ENCODE measurements around the gene MYADML2. TPM values are rescaled to one million over a fixed set of nuclear protein-coding genes. Genes with fewer than 3 reads are reported as not detected.

MYADML2 gene
- total RNA-seq, 2 experiments from 2014 or later, result not detected

DNA sequence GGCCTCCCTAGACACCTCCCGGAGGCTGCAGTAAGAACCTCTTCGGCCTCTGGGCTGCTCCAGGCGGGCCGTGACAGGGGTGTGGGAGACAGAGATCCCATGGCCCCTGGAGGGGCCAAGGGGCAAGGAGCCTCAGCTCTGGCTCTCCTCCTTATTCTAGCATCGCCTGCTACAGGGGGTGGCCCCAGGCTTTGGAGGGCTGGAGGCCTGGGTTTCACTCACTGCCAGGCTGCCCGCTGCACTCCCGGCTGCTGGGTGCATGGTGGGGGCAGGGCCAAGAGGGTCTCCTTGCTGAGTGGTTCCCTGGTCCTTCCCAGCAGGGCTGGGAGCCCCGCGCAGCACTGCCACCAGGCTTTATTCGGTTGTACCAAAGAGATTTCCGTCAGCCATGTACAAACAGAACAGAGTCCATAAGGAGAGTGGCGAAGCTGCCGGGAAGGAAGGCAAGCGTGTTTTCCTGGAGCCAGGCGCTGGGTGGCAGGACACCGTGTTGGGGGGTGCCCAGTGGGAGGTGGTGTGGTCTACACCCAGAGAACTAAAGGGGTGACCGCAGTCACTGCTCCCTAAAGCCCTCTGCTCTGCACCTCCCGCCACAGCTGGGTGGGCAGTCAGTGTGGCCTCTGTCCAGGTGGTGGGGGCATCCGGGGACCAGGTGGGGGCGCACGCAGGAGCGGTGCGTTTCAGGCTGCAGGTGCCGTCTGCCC, 43.0 kb downstream of the MYADML2 start:
- no peak overlapping the region for H3K4me3 Mint-ChIP-seq
- POLR2A ChIA-PET, result no interaction called here

DNA sequence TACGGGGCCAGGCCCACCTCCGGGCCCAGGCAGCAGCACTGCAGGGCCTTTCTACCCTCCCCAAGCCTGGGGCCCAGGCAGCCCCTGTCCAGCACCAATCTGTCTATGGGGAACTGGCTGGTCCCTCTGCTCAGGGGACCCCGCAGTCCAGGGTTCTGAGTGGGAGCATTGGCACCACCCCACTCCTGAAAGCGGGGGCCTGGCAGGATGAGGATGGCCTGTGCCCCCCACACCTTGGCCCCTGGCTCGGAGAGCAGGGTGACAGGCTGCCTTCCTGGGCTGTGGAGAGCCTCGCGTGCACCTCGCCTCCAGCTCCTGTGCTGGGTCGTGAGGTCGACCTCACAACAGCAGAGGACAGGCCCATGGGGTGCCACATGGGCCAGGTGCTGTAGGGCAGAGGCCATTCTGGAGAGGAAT, 43.6 kb downstream of the MYADML2 start:
- POLR2A ChIA-PET, result no interaction called here
- H3K27me3 Mint-ChIP-seq, result peaks cover 9% of the 10 kb centered on the region

More for the DNA sequence above, 43.0 kb downstream of the MYADML2 start:
- H3K9me3 Mint-ChIP-seq, result no peaks in the 10 kb centered on the region
- DNase-seq, result no peak
- H3K4me1 Mint-ChIP-seq, result peaks cover 6% of the 10 kb centered on the region
- H3K27me3 Mint-ChIP-seq, result peaks cover 9% of the 10 kb centered on the region
- CTCF ChIA-PET, result no interaction called here
- H3K27ac Mint-ChIP-seq, result no peak overlapping the region
- peaks cover 10% of the 10 kb centered on the region for H3K36me3 Mint-ChIP-seq (ENCODE audit: low read depth)

DNA sequence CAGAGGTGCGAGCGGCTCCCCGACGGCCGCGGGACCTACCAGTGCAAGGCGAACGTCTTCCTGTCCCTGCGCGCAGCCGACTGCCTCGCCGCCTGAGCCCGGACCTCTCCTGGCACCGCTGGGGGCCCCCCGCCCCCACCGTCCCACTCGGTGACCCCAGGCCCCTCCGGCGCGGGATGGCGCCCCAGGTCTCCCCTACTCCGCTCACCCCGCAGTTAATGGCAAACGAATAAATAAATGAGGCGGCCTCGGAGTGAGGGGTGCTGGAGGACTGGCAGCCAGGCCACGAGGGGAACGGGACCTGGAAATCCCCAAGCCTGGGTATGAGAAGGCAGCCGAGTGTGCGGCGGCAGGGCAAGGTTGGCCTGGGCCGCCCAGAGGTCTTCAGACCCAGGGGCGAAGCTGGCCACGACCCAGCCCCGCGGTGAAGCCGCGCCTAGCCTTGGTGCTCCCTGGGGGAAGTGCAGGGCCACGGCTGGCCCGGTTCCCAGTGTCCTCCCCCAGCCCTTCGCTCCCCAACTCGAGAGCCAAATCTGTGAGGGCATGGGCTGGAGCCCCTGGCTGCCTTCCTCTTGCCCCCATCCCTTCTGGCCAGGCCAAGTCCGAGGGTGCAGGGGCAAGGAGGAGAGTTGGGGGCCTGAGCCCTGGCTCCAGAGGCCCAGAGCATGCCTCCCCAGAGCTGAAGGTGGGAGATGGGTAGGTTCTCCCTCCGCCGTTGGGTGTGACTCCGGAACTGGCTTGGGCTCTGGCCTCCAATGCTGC, 44.2 kb downstream of the MYADML2 start:
- CTCF ChIA-PET, result interaction anchor here (1.9 kb wide), 1 partner anchor 10 kb away, joined by 5 read pairs; no protein-coding TSS in a partner anchor
- peaks cover 12% of the 10 kb centered on the region for H3K36me3 Mint-ChIP-seq (ENCODE audit: low read depth)
- no peak overlapping the region for H3K27ac Mint-ChIP-seq
- H3K9me3 Mint-ChIP-seq, result no peaks in the 10 kb centered on the region
- DNase-seq, result no peak
- peaks cover 9% of the 10 kb centered on the region for H3K27me3 Mint-ChIP-seq
- POLR2A ChIA-PET, result no interaction called here
- H3K4me3 Mint-ChIP-seq, result no peak overlapping the region
- H3K4me1 Mint-ChIP-seq, result peaks cover 6% of the 10 kb centered on the region

More for the DNA sequence above, 43.6 kb downstream of the MYADML2 start:
- Mint-ChIP-seq H3K4me3 (no peak overlapping the region), H3K36me3 (ENCODE audit: low read depth) (peaks cover 11% of the 10 kb centered on the region), H3K9me3 (no peaks in the 10 kb centered on the region), H3K4me1 (peaks cover 6% of the 10 kb centered on the region), H3K27ac (no peak overlapping the region)
- CTCF ChIA-PET, result no interaction called here
- no peak for DNase-seq

DNA sequence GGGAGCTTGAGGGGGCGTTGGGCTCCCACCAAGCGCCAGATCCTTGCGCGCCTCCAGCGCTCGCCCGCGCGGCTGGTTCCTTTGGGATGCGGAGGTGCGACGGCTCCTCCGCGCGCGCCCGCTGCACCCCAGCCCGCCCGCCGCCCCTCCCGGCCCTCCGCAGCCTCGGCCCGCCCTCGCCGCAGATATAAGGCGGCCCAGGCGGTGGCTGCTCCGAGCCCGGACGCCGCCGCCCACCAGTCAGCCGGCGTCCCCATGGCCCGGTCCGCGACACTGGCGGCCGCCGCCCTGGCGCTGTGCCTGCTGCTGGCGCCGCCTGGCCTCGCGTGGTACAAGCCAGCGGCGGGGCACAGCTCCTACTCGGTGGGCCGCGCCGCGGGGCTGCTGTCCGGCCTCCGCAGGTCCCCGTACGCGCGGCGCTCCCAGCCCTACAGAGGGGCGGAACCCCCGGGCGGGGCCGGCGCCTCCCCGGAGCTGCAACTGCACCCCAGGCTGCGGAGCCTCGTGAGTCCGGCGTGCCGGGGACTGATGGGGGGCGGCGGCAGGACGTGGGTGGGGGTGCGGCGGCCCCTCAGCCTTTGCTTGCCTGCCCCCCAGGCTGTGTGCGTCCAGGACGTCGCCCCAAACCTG, 44.9 kb downstream of the MYADML2 start, which contains the start of gene NPB:
Gene NPB, plus strand, starts transcription at position 216 of the 630 bp plus-strand sequence. Its CDS starts 40 bp downstream, at position 256.
- H3K4me3 Mint-ChIP-seq, result no peak within 1 kb of the TSS
- H3K36me3 Mint-ChIP-seq (ENCODE audit: low read depth), result peaks cover 12% of the 10 kb centered on the region
- H3K9me3 Mint-ChIP-seq, result no peaks in the 10 kb centered on the region
- peaks cover 9% of the 10 kb centered on the region for H3K27me3 Mint-ChIP-seq
- peaks cover 6% of the 10 kb centered on the region for H3K4me1 Mint-ChIP-seq
- POLR2A ChIA-PET, result no interaction called here
- H3K27ac Mint-ChIP-seq, result no peak within 1 kb of the TSS
- CTCF ChIA-PET, result interaction anchor here (1.9 kb wide), 1 partner anchor 9 kb away, joined by 5 read pairs; no protein-coding TSS in a partner anchor
- no peak for DNase-seq

DNA sequence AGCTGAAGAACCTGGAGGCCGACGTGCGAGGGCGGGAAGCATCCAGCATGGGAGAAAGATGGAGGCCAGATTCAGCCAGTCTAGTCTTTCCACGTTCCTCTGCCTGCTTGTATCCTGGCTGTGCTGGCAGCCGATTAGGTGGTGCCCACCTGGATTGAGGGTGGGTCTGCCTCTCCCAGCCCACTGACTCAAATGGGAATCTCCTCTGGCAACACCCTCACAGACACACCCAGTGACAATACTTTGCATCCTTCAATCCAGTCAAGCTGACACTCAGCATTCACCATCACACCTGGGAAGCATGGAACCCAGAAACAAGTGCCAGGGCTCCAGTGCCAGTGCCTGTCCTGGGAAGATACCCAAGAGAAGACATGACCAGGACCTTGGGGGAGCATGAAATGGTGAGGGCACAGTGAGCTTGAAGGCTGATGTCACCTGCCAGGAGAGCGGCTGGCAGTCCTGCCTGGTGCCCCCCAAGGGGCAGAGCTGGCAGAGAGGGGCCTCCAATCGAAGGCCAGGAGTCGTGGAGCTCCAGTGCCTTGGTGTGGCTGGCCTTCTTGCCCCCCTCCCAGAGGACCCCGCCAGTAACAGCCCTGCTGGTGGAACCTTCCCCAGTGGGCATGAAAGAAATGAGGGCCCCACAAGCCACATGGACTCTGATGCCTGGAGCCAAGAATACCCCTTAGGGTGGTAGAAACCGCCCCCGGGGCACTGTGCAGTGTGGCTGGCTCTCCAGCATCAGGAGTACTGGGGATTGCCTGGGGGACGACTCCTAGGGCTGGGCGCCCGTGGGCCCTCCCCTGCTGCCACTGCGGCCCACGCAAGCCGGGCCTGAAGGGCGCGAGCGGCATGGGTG, 45.6 kb downstream of the MYADML2 start:
- ChIA-PET CTCF (interaction anchor here (1.9 kb wide), 1 partner anchor 9 kb away, joined by 5 read pairs; no protein-coding TSS in a partner anchor), POLR2A (no interaction called here)
- Mint-ChIP-seq H3K27me3 (peaks cover 9% of the 10 kb centered on the region), H3K27ac (no peak overlapping the region), H3K9me3 (no peaks in the 10 kb centered on the region), H3K4me3 (no peak overlapping the region), H3K4me1 (peaks cover 6% of the 10 kb centered on the region), H3K36me3 (ENCODE audit: low read depth) (peaks cover 12% of the 10 kb centered on the region)
- DNase-seq, result no peak

DNA sequence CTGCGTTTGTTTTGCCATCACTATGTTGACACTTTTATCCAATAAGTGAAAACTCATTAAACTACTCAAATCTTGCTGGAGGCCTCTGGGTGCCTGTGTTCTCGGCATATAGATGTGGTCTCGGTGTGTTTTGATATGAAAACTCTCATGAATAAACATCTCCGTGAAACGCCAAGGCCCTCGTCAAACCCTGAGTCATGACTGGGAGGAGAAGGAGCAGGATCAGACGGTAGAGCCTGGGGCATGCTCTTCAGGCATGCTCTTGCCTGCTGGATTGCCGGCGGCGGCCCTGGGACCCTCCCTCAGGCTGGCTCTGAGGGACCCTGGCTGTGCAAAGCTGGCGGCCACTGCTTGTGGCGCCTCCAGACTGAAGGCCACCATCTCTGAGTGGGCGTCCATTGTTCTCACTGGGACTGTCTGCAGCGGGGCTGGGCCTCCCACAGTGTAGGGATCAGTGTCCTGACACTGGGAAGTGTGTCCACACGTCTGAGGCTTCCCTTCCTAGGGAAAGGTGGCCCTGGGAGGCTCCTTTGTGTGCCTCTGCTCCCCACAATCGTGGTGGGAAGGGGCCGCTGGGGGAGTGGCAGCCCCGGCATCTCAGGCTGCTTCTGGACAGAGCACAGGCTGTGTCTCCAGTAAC, 46.7 kb downstream of the MYADML2 start:
- POLR2A ChIA-PET, result no interaction called here
- H3K4me3 Mint-ChIP-seq, result no peak overlapping the region
- H3K36me3 Mint-ChIP-seq (ENCODE audit: low read depth), result peaks cover 14% of the 10 kb centered on the region

DNA sequence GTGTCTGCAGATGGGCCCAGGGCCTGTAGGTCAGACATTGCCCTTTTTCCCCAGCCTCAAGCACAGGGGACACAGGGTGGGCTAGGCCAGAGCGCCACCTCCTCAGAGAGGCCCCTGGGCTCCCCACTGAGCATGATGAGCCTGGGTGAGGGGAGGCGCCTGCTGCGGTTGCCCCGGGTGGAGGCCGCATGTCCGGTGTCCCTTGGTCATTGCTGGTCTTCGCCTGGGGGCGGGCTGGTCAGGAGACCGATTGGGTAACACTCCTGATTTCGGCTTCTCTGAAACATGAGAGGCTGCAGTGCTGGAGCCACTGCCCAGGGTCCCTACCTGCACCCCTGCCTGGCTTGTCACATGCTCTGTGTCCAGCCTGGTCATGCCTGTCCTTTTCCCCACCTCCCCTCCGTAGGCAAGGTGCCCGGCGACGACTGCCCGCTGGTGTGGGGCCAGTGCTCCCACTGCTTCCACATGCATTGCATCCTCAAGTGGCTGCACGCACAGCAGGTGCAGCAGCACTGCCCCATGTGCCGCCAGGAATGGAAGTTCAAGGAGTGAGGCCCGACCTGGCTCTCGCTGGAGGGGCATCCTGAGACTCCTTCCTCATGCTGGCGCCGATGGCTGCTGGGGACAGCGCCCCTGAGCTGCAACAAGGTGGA, 47.4 kb downstream of the MYADML2 start:
- no peak for DNase-seq
- POLR2A ChIA-PET, result no interaction called here
- Mint-ChIP-seq H3K9me3 (no peaks in the 10 kb centered on the region), H3K4me1 (peaks cover 6% of the 10 kb centered on the region), H3K27me3 (peaks cover 9% of the 10 kb centered on the region), H3K4me3 (no peak overlapping the region), H3K36me3 (ENCODE audit: low read depth) (peaks cover 16% of the 10 kb centered on the region), H3K27ac (no peak overlapping the region)
- CTCF ChIA-PET, result interaction anchor here (0.7 kb wide), 1 partner anchor 60 kb away, joined by 3 read pairs; no protein-coding TSS in a partner anchor

More for the DNA sequence above, 46.7 kb downstream of the MYADML2 start:
- no peak for DNase-seq
- Mint-ChIP-seq H3K27ac (no peak overlapping the region), H3K4me1 (peaks cover 6% of the 10 kb centered on the region), H3K9me3 (no peaks in the 10 kb centered on the region), H3K27me3 (peaks cover 9% of the 10 kb centered on the region)
- CTCF ChIA-PET, result interaction anchor here (0.7 kb wide), 1 partner anchor 59 kb away, joined by 3 read pairs; no protein-coding TSS in a partner anchor

DNA sequence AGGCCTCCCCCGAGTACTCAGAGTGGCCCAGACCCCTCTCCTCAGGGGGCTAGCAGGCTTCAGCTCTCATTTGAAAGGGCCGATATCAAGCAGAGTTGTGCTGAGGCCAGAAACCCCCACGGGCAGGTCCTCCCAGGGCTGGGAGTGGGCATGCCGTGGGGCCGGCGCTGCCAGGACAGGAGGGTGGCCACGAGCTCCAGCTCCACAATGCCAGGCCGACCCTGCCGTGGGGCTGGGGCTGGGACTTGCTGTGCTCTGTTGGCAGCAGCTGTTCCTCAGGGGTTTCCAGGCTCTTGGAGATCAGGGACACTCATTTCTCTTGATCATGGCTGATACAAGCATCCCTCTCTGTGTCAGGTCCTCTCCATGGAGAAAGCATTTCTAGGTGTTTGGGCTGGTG, 48.1 kb downstream of the MYADML2 start:
- Mint-ChIP-seq H3K36me3 (ENCODE audit: low read depth) (peaks cover 16% of the 10 kb centered on the region), H3K27me3 (peaks cover 9% of the 10 kb centered on the region), H3K27ac (no peak overlapping the region), H3K9me3 (no peaks in the 10 kb centered on the region), H3K4me3 (no peak overlapping the region), H3K4me1 (peaks cover 6% of the 10 kb centered on the region)
- ChIA-PET CTCF (no interaction called here), POLR2A (no interaction called here)
- DNase-seq, result no peak

DNA sequence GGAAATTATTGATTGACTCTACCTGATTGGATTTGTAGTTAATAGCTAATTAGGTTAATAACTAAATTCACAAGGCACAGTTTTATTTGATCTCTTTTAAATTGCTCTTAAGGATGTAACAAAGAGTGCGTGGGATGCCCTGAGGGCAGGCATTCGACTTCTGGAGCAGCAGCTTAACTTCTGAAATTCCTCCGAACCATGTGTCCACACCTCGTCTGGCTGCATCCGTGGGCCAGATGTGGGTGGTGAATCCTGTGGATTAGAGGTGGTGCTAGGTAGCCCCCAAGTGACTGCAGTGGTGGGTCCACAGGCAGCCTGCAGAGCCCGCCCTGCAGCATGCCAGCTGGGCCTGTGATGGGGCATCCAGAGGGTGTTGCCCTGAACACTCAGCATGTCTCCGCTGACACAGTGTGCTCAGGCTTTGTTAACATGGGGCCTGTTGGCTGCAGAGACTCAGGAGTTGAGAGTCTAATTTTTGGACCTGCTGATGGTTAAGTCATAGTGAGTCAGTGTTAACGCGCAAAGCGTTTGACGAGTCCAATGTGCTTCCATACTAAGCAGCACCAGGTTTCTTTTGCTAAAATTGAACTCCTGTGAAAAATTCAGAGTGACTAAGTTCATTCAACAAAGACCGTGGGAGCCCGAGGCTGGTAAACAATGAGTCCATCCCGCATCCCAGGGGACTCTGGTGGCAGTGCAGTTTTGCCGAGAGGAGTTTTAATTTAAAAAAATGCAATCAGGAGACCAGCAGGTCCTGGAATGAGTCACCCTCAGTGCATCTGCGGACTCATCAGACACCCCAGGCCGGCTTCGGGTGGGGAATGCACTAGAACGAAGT, 48.8 kb downstream of the MYADML2 start:
- Mint-ChIP-seq H3K9me3 (no peaks in the 10 kb centered on the region), H3K27me3 (peaks cover 7% of the 10 kb centered on the region), H3K4me1 (peaks cover 6% of the 10 kb centered on the region), H3K4me3 (no peak overlapping the region), H3K27ac (no peak overlapping the region), H3K36me3 (ENCODE audit: low read depth) (peaks cover 19% of the 10 kb centered on the region)
- ChIA-PET CTCF (interaction anchor here (1.3 kb wide), 1 partner anchor 19 kb away, joined by 3 read pairs; no protein-coding TSS in a partner anchor), POLR2A (no interaction called here)
- DNase-seq, result no peak

DNA sequence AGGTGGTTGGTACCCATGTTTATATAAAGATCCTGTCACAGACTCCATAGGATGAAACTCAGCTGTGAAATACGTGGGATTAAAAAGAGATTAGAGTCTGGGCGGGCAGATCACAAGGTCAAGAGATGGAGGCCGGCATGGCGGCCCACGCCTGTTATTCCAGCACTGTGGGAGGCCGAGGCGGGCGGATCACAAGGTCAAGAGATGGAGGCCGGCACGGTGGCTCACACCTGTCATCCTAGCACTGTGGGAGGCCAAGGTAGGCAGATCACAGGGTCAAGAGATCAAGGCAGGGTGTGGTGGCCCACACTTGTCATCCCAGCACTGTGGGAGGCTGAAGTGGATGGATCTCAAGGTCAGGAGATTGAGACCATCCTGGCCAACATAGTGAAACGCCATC, 51.6 kb downstream of the MYADML2 start:
- peaks cover 24% of the 10 kb centered on the region for H3K36me3 Mint-ChIP-seq (ENCODE audit: low read depth)
- H3K27ac Mint-ChIP-seq, result no peak overlapping the region
- no peaks in the 10 kb centered on the region for H3K27me3 Mint-ChIP-seq
- no peak for DNase-seq
- CTCF ChIA-PET, result no interaction called here
- POLR2A ChIA-PET, result no interaction called here
- no peaks in the 10 kb centered on the region for H3K9me3 Mint-ChIP-seq
- no peak overlapping the region for H3K4me3 Mint-ChIP-seq
- peaks cover 7% of the 10 kb centered on the region for H3K4me1 Mint-ChIP-seq

DNA sequence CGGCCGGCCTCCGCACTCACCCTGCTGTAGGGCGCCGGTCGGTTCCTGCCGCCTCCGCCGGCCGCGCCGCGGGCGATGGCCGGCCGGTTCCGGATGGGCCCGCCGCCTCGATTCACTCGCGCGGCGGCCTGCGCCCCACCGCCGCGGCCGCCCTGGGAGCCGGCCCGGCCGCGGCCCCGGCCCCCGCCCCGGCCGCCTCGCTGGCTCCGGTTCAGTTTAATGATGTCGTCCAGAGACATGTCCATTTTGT, 55.8 kb downstream of the MYADML2 start:
- peak overlapping the region; percentile 99 for H3K27ac Mint-ChIP-seq
- CTCF ChIA-PET, result no interaction called here
- peak overlapping the region; percentile 96 for H3K4me3 Mint-ChIP-seq

More for the DNA sequence above, 55.8 kb downstream of the MYADML2 start:
- peaks cover 47% of the 10 kb centered on the region for H3K36me3 Mint-ChIP-seq (ENCODE audit: low read depth)
- peaks cover 30% of the 10 kb centered on the region for H3K4me1 Mint-ChIP-seq
- POLR2A ChIA-PET, result no interaction called here
- no peaks in the 10 kb centered on the region for H3K9me3 Mint-ChIP-seq
- H3K27me3 Mint-ChIP-seq, result no peaks in the 10 kb centered on the region
- no peak for DNase-seq
